ENCODE results near the gene PITRM1. TPM values are rescaled to one million over a fixed set of nuclear protein-coding genes. Genes with fewer than 3 reads are reported as not detected.

The PITRM1 gene
- total and polyA plus RNA-seq, 2 experiments from 2014 or later, result 79.7 to 94.4 TPM

- WGBS, 2 experiments (ENCODE audit: low coverage in 1 of 2, low lambda C conversion rate in 2 of 2, missing lambda C conversion rate in 2 of 2), result 95 to 97% methylated on average over 24 of the region's 24 CpGs
- no peak overlapping the region for H3K9ac ChIP-seq
- DNase-seq, result no peak
- no peaks in the 10 kb centered on the region for H3K27me3 ChIP-seq (replicated peaks; ENCODE audit: insufficient read depth)
- peaks cover 11% of the 10 kb centered on the region for H3K36me3 ChIP-seq (ENCODE audit: low read depth)
- no peaks in the 10 kb centered on the region for H4K20me1 ChIP-seq (ENCODE audit: insufficient read depth)
- no peak for TF ChIP-seq EZH2phosphoT487 (IDR thresholded peaks at IDR 0.05; ENCODE audit: insufficient read depth, low read depth)
- no peak for TF ChIP-seq EZH2 (IDR thresholded peaks at IDR 0.05; ENCODE audit: insufficient read depth, poor library complexity, severe bottlenecking)
- no peak overlapping the region for H3K4me3 ChIP-seq
- H3K4me2 ChIP-seq (ENCODE audit: unreplicated experiment), result no peak overlapping the region
- in situ Hi-C loops (cut with MboI), result no loop called here
- H3K9me2 ChIP-seq (ENCODE audit: insufficient read depth), result no peaks in the 10 kb centered on the region
- H3K79me2 ChIP-seq (ENCODE audit: insufficient read depth), result no peaks in the 10 kb centered on the region
- H3K9me3 ChIP-seq (ENCODE audit: low read depth), result no peaks in the 10 kb centered on the region
- H3K4me1 ChIP-seq (ENCODE audit: insufficient read depth), result 0 out of 2 replicates have a peak, but pooled peaks cover 6% of the 10 kb centered on the region
- H2AFZ ChIP-seq, result no peak overlapping the region
- H3K27ac ChIP-seq, result no peak overlapping the region
- H3F3A ChIP-seq (ENCODE audit: insufficient read depth), result peaks cover 20% of the 10 kb centered on the region; the same call in 1 of the 2 replicates
These were observed 44.0 kb downstream of the PITRM1 start for GRCh38 chr10:3128379-3129130.

- no peak overlapping the region for H3K27ac ChIP-seq
- no peaks in the 10 kb centered on the region for H4K20me1 ChIP-seq (ENCODE audit: insufficient read depth)
- no peak for DNase-seq
- no peaks in the 10 kb centered on the region for H3K79me2 ChIP-seq (ENCODE audit: insufficient read depth)
- H3F3A ChIP-seq (ENCODE audit: insufficient read depth), result peaks cover 15% of the 10 kb centered on the region; the same call in 1 of the 2 replicates
- no peak overlapping the region for H2AFZ ChIP-seq
- no peak overlapping the region for H3K4me3 ChIP-seq
- TF ChIP-seq EZH2 (IDR thresholded peaks at IDR 0.05; ENCODE audit: insufficient read depth, poor library complexity, severe bottlenecking), result no peak
- TF ChIP-seq EZH2phosphoT487 (IDR thresholded peaks at IDR 0.05; ENCODE audit: insufficient read depth, low read depth), result no peak
- no peaks in the 10 kb centered on the region for H3K27me3 ChIP-seq (replicated peaks; ENCODE audit: insufficient read depth)
- 0 out of 2 replicates have a peak, but pooled peaks cover 5% of the 10 kb centered on the region for H3K4me1 ChIP-seq (ENCODE audit: insufficient read depth)
- H3K36me3 ChIP-seq (ENCODE audit: low read depth), result peaks cover 9% of the 10 kb centered on the region
- WGBS, 2 experiments (ENCODE audit: low coverage in 1 of 2, low lambda C conversion rate in 2 of 2, missing lambda C conversion rate in 2 of 2), result 79% methylated on average over 10 of the region's 10 CpGs
- H3K9me2 ChIP-seq (ENCODE audit: insufficient read depth), result no peaks in the 10 kb centered on the region
- H3K4me2 ChIP-seq (ENCODE audit: unreplicated experiment), result no peak overlapping the region
- in situ Hi-C loops (cut with MboI), result no loop called here
- no peak overlapping the region for H3K9ac ChIP-seq
- no peaks in the 10 kb centered on the region for H3K9me3 ChIP-seq (ENCODE audit: low read depth)
These were observed 44.7 kb downstream of the PITRM1 start for GRCh38 chr10:3127921-3128320.

- H3F3A ChIP-seq (ENCODE audit: insufficient read depth), result peaks cover 5% of the 10 kb centered on the region; the same call in 1 of the 2 replicates
- no peaks in the 10 kb centered on the region for H3K27me3 ChIP-seq (replicated peaks; ENCODE audit: insufficient read depth)
- H3K4me2 ChIP-seq (ENCODE audit: unreplicated experiment), result no peak overlapping the region
- no peak overlapping the region for H2AFZ ChIP-seq
- no peak overlapping the region for H3K9ac ChIP-seq
- WGBS, 2 experiments (ENCODE audit: low coverage in 1 of 2, low lambda C conversion rate in 2 of 2, missing lambda C conversion rate in 2 of 2), result 77 to 81% methylated on average over 25 of the region's 25 CpGs
- in situ Hi-C loops (cut with MboI), result no loop called here
- H3K27ac ChIP-seq, result no peak overlapping the region
- H3K4me3 ChIP-seq, result no peak overlapping the region
- TF ChIP-seq EZH2 (IDR thresholded peaks at IDR 0.05; ENCODE audit: insufficient read depth, poor library complexity, severe bottlenecking) (no peak), EZH2phosphoT487 (IDR thresholded peaks at IDR 0.05; ENCODE audit: insufficient read depth, low read depth) (no peak)
- no peaks in the 10 kb centered on the region for H3K9me3 ChIP-seq (ENCODE audit: low read depth)
- no peaks in the 10 kb centered on the region for H3K9me2 ChIP-seq (ENCODE audit: insufficient read depth)
- H4K20me1 ChIP-seq (ENCODE audit: insufficient read depth), result no peaks in the 10 kb centered on the region
- no peak for DNase-seq
- H3K4me1 ChIP-seq (ENCODE audit: insufficient read depth), result no peaks in the 10 kb centered on the region
- no peaks in the 10 kb centered on the region for H3K79me2 ChIP-seq (ENCODE audit: insufficient read depth)
- H3K36me3 ChIP-seq (ENCODE audit: low read depth), result peaks cover 8% of the 10 kb centered on the region; the same call in 1 of the 2 replicates
These were observed 45.7 kb downstream of the PITRM1 start for GRCh38 chr10:3126741-3127346.

- Histone ChIP-seq H3F3A (ENCODE audit: insufficient read depth) (no peaks in the 10 kb centered on the region), H2AFZ (no peak overlapping the region), H3K4me3 (no peak overlapping the region), H3K9me2 (ENCODE audit: insufficient read depth) (no peaks in the 10 kb centered on the region), H3K4me1 (ENCODE audit: insufficient read depth) (no peaks in the 10 kb centered on the region), H3K36me3 (ENCODE audit: low read depth) (peaks cover 7% of the 10 kb centered on the region; the same call in 1 of the 2 replicates), H3K79me2 (ENCODE audit: insufficient read depth) (no peaks in the 10 kb centered on the region), H3K9ac (no peak overlapping the region), H3K9me3 (ENCODE audit: low read depth) (no peaks in the 10 kb centered on the region), H3K27me3 (replicated peaks; ENCODE audit: insufficient read depth) (no peaks in the 10 kb centered on the region), H3K27ac (no peak overlapping the region), H3K4me2 (ENCODE audit: unreplicated experiment) (no peak overlapping the region), H4K20me1 (ENCODE audit: insufficient read depth) (no peaks in the 10 kb centered on the region)
- 86 to 91% methylated on average over 15 of the region's 15 CpGs for WGBS, 2 experiments (ENCODE audit: low coverage in 1 of 2, low lambda C conversion rate in 2 of 2, missing lambda C conversion rate in 2 of 2)
- no peak for DNase-seq
- in situ Hi-C loops (cut with MboI), result no loop called here
- TF ChIP-seq EZH2phosphoT487 (IDR thresholded peaks at IDR 0.05; ENCODE audit: insufficient read depth, low read depth) (no peak), EZH2 (IDR thresholded peaks at IDR 0.05; ENCODE audit: insufficient read depth, poor library complexity, severe bottlenecking) (no peak)
These were observed 46.3 kb downstream of the PITRM1 start for GRCh38 chr10:3126249-3126648.
